Loucy (cell line): ENCODE measurements around the gene KRT38.

Experiments used
- EZH2phosphoT487 ChIP-seq: fragments of 200-600 bp; IDR thresholded peaks from 2 replicates; pipeline ENCODE4 v1.6.1; 2018; ENCODE audit warnings: antibody characterized with exemption, mild to moderate bottlenecking, moderate library complexity, borderline replicate concordance
- TF ChIP-seq, protein P1 (sequence below): fragments of 200-600 bp; sonication (generic); conservative IDR thresholded peaks from 2 replicates; pipeline ENCODE4 v1.5.1; 2014; ENCODE audit warnings: mild to moderate bottlenecking, antibody characterized with exemption, low read length

DNA sequence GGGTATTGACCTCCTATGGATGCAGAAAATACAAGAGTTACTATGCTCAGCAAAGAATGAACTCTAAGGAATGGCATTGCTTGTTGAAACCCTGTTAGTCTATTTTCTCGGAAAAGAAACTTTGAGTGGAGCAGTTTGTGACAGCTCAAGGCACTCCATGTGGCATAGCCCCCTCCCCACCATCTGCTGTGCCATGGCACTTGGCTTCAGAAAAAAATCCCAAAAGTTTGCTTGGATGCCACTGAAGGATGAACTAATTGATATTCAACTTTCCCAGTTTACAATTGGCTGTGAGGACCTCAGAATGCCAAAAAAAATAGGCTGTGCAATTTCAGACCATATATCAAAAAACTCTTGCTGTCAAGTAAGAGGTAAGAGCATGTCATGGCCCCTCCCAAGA, 45.2 kb downstream of the KRT38 start:
- TF ChIP-seq, protein P1, sequence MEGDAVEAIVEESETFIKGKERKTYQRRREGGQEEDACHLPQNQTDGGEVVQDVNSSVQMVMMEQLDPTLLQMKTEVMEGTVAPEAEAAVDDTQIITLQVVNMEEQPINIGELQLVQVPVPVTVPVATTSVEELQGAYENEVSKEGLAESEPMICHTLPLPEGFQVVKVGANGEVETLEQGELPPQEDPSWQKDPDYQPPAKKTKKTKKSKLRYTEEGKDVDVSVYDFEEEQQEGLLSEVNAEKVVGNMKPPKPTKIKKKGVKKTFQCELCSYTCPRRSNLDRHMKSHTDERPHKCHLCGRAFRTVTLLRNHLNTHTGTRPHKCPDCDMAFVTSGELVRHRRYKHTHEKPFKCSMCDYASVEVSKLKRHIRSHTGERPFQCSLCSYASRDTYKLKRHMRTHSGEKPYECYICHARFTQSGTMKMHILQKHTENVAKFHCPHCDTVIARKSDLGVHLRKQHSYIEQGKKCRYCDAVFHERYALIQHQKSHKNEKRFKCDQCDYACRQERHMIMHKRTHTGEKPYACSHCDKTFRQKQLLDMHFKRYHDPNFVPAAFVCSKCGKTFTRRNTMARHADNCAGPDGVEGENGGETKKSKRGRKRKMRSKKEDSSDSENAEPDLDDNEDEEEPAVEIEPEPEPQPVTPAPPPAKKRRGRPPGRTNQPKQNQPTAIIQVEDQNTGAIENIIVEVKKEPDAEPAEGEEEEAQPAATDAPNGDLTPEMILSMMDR, result no peak
- no peak for TF ChIP-seq EZH2phosphoT487
